SK-N-SH (cell line): Measurements from ENCODE around the gene CX3CR1. TPM values are rescaled to one million over a fixed set of nuclear protein-coding genes. Genes with fewer than 3 reads are reported as not detected.

Experiments used
- CTCF ChIA-PET: fragments of 300-600, 350-600 bp; formaldehyde crosslinking; extraction: SDS; loops from one replicate; lab custom pipeline; 2021; lab: Yijun Ruan, JAX
- POLR2A ChIA-PET: fragments of 350-600 bp; sonication (Branson Sonifier 250); formaldehyde crosslinking; extraction: SDS; loops from one replicate; lab custom pipeline; 2020; ENCODE audit warnings: antibody characterized with exemption, inconsistent platforms; lab: Yijun Ruan, JAX
- DNase-seq: peaks from one replicate; pipeline ENCODE4 v3.0.0; 2012
- H2AFZ ChIP-seq: fragments of 200-600 bp; sonication (generic); 2 replicates; pipeline ENCODE4 v1.8.1; 2016; ENCODE audit warnings: antibody characterized with exemption, mild to moderate bottlenecking, low read depth
- H3F3A ChIP-seq: fragments of 200-600 bp; sonication (generic); replicated peaks from 2 replicates; pipeline ENCODE3; 2016; ENCODE audit warnings: antibody characterized with exemption, mild to moderate bottlenecking; ENCODE audit not compliant: insufficient read depth
- H3K27ac ChIP-seq, 2 experiments: fragments of 200-500 bp in 1 of 2; fragments of 200-600 bp in 1 of 2; sonication (Bioruptor generic) in 1 of 2; sonication (generic), shearing (Covaris generic) in 1 of 2; 2 replicates each; pipeline versions ENCODE4 v1.5.1 to v1.6.1; 2014 to 2016; ENCODE audit warnings: low read depth in 2 of 2, inconsistent platforms in 1 of 2, low read length in 1 of 2, mild to moderate bottlenecking in 1 of 2, mixed read lengths in 1 of 2
- H3K27me3 ChIP-seq: fragments of 200-600 bp; sonication (generic), shearing (Covaris generic); 2 replicates; pipeline ENCODE4 v1.6.1; 2016; ENCODE audit warnings: mixed run types; ENCODE audit not compliant: insufficient read depth
- H3K36me3 ChIP-seq, 2 experiments: fragments of 200-500 bp in 1 of 2; fragments of 200-600 bp in 1 of 2; sonication (Bioruptor generic) in 1 of 2; sonication (generic) in 1 of 2; replicated peaks in 1 of 2; 2 replicates each; pipeline versions ENCODE3 to v1.5.1; 2014 to 2016; ENCODE audit warnings: low read length in 1 of 2, mild to moderate bottlenecking in 1 of 2; ENCODE audit not compliant: insufficient read depth in 2 of 2, control insufficient read depth in 1 of 2
- H3K4me1 ChIP-seq, 2 experiments: fragments of 200-500 bp in 1 of 2; fragments of 200-600 bp in 1 of 2; sonication (Bioruptor generic) in 1 of 2; sonication (generic), shearing (Covaris generic) in 1 of 2; 2 replicates each; pipeline versions ENCODE4 v1.5.1 to v1.6.1; 2014 to 2016; ENCODE audit warnings: low read depth in 1 of 2, low read length in 1 of 2, mixed run types in 1 of 2; ENCODE audit not compliant: insufficient read depth in 2 of 2, control insufficient read depth in 1 of 2
- H3K4me2 ChIP-seq: fragments of 200-600 bp; sonication (generic), shearing (Covaris generic); 2 replicates; pipeline ENCODE4 v1.6.1; 2017; ENCODE audit warnings: mixed run types
- H3K4me3 ChIP-seq, 2 experiments: fragments of 200-500 bp in 1 of 2; fragments of 200-600 bp in 1 of 2; sonication (Bioruptor generic) in 1 of 2; sonication (generic), shearing (Covaris generic) in 1 of 2; 2 replicates each; pipeline versions ENCODE4 v1.5.1 to v1.8.1; 2014 to 2016; ENCODE audit warnings: low read depth in 2 of 2, inconsistent platforms in 1 of 2, low read length in 1 of 2, mild to moderate bottlenecking in 1 of 2, mixed read lengths in 1 of 2, moderate library complexity in 1 of 2
- H3K79me2 ChIP-seq: fragments of 200-600 bp; sonication (generic); 2 replicates; pipeline ENCODE4 v1.8.1; 2017; ENCODE audit warnings: mild to moderate bottlenecking; ENCODE audit not compliant: insufficient read depth
- H3K9ac ChIP-seq: fragments of 200-600 bp; sonication (generic); 2 replicates; pipeline ENCODE4 v1.6.1; 2017; ENCODE audit warnings: mixed run types
- H3K9me2 ChIP-seq: fragments of 200-600 bp; sonication (generic); 2 replicates; pipeline ENCODE4 v1.6.1; 2017; ENCODE audit warnings: mixed run types
- H3K9me3 ChIP-seq: fragments of 200-600 bp; sonication (generic); 2 replicates; pipeline ENCODE4 v1.6.1; 2017; ENCODE audit warnings: mixed run types, mild to moderate bottlenecking, moderate library complexity
- H4K20me1 ChIP-seq: fragments of 200-600 bp; sonication (generic); 2 replicates; pipeline ENCODE4 v1.6.1; 2017; ENCODE audit warnings: mild to moderate bottlenecking, mixed run types; ENCODE audit not compliant: insufficient read depth
- CHD2 ChIP-seq: fragments of 150-350 bp; IDR thresholded peaks from 2 replicates; pipeline ENCODE4 v1.6.1; 2018; ENCODE audit warnings: low read length; ENCODE audit not compliant: partially characterized antibody
- GABPA ChIP-seq: IDR thresholded peaks from 2 replicates; pipeline ENCODE4 v1.4.0; 2012; ENCODE audit warnings: low read depth, mild to moderate bottlenecking
- GATA2 ChIP-seq: sonication (generic); formaldehyde crosslinking; IDR thresholded peaks from 2 replicates; pipeline ENCODE4 v1.5.0; 2020; ENCODE audit warnings: mild to moderate bottlenecking, missing genetic modification reagents
- MXI1 ChIP-seq: IDR thresholded peaks from 2 replicates; pipeline ENCODE4 v1.6.1; 2012; ENCODE audit warnings: mild to moderate bottlenecking, low read depth, low read length, improper control_type of control experiment
- NRF1 ChIP-seq: IDR thresholded peaks from 2 replicates; pipeline ENCODE4 v1.6.1; 2012; ENCODE audit warnings: low read depth, mild to moderate bottlenecking, low read length
- POLR2AphosphoS5 ChIP-seq: IDR thresholded peaks from 2 replicates; pipeline ENCODE4 v1.6.1; 2012; ENCODE audit warnings: low read depth, low read length
- RXRA ChIP-seq: IDR thresholded peaks from 2 replicates; pipeline ENCODE4 v1.4.0; 2012; ENCODE audit warnings: low read depth, mild to moderate bottlenecking, borderline replicate concordance
- TCF12 ChIP-seq: IDR thresholded peaks from 2 replicates; pipeline ENCODE4 v1.4.0; 2012
- USF2 ChIP-seq: fragments of 150-350 bp; IDR thresholded peaks from 2 replicates; pipeline ENCODE4 v1.6.1; 2017; ENCODE audit warnings: antibody characterized with exemption, low read length, low read depth, borderline replicate concordance
- WGBS: methylation state at CpG from one replicate; pipeline ENCODE4 v1.1.6; 2017; ENCODE audit warnings: low lambda C conversion rate; 5-methylcytosine and 5-hydroxymethylcytosine counted together
- polyA plus RNA-seq, 3 experiments: library from polyadenylated mRNA; depleted of rRNA; stranded (reverse); fragments of >200 nt; gene quantifications; 2 replicates each; pipeline ENCODE4 v1.2.3, GENCODE V29; 2012
- TF ChIP-seq, protein P1 (sequence below): IDR thresholded peaks from 2 replicates; pipeline ENCODE4 v1.4.0; 2012; ENCODE audit warnings: low read depth, borderline replicate concordance

Gene CX3CR1
- polyA plus RNA-seq, 1 of the 3 experiments (the other 2 are of a cell fraction) = not detected

DNA sequence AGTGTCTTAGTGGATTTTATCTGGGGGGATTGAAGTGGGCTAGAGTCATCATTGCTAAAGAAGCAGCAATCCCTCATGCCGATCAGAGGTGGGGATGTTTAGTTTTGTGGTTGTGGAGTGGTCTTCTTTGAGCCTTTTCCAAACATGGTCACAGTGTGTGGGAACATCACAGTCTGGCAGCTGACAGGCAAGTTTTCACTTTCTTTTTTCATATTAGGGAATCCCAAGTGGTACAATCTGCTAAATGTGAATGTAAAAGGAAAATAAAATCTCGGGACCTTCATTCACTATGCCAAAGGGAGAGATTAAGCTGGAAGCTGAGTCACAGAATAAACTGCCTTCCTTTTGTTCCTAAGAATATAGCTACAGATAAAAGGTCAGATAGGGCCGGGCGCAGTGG is 10.4 kb upstream of the CX3CR1 start:
- DNase-seq = no peak
- no peak overlapping the region for H2AFZ ChIP-seq
- 83% methylated on average over 4 of the region's 4 CpGs for WGBS
- H3K27me3 ChIP-seq = no peaks in the 10 kb centered on the region
- ChIA-PET POLR2A (no interaction called here), CTCF (interaction anchor here (1.2 to 12.9 kb wide), 7 partner anchors 13 to 161 kb away, joined by 3 to 510 read pairs (median 8); partner anchors contain the start of genes CX3CR1 and XIRP1)
- no peak overlapping the region for H3K9ac ChIP-seq
- H3K79me2 ChIP-seq = no peaks in the 10 kb centered on the region
- H3K36me3 ChIP-seq = no peaks in the 10 kb centered on the region
- H3K27ac ChIP-seq = no peak overlapping the region
- H3K9me2 ChIP-seq = no peaks in the 10 kb centered on the region
- no peaks in the 10 kb centered on the region for H3F3A ChIP-seq
- H3K4me1 ChIP-seq = no peaks in the 10 kb centered on the region
- H3K4me2 ChIP-seq = no peak overlapping the region
- H3K9me3 ChIP-seq = no peaks in the 10 kb centered on the region
- no peaks in the 10 kb centered on the region for H4K20me1 ChIP-seq
- H3K4me3 ChIP-seq = no peak overlapping the region
- TF ChIP-seq RXRA (no peak), NRF1 (no peak), USF2 (no peak), MXI1 (no peak)
- TF ChIP-seq, all 33 proteins: peak for 0

GRCh38 chr3:39289107-39289506 is 9.3 kb upstream of the CX3CR1 start:
- Histone ChIP-seq H3K4me1 (no peaks in the 10 kb centered on the region), H3K9me3 (no peaks in the 10 kb centered on the region), H3K36me3 (no peaks in the 10 kb centered on the region), H3K4me2 (no peak overlapping the region), H3K27ac (no peak overlapping the region), H3F3A (no peaks in the 10 kb centered on the region), H3K27me3 (no peaks in the 10 kb centered on the region), H3K4me3 (no peak overlapping the region), H2AFZ (no peak overlapping the region), H3K9ac (no peak overlapping the region), H4K20me1 (no peaks in the 10 kb centered on the region), H3K79me2 (no peaks in the 10 kb centered on the region), H3K9me2 (no peaks in the 10 kb centered on the region)
- CTCF ChIA-PET = interaction anchor here (0.6 to 12.9 kb wide), 76 partner anchors 7 to 793 kb away, joined by 3 to 510 read pairs (median 6); partner anchors contain the start of genes CX3CR1, EXOG, GORASP1 and TTC21A
- POLR2A ChIA-PET = interaction anchor here (0.6 kb wide), 1 partner anchor 792 kb away, joined by 4 read pairs; no protein-coding TSS in a partner anchor
- no peak for DNase-seq
- 80% methylated on average over 4 of the region's 4 CpGs for WGBS
- TF ChIP-seq GATA2 (CRISPR knock-in tag) = no peak
- no peak for TF ChIP-seq MXI1
- TF ChIP-seq TCF12 = no peak
- TF ChIP-seq GABPA = no peak
- TF ChIP-seq CHD2 = no peak
- TF ChIP-seq, protein P1, sequence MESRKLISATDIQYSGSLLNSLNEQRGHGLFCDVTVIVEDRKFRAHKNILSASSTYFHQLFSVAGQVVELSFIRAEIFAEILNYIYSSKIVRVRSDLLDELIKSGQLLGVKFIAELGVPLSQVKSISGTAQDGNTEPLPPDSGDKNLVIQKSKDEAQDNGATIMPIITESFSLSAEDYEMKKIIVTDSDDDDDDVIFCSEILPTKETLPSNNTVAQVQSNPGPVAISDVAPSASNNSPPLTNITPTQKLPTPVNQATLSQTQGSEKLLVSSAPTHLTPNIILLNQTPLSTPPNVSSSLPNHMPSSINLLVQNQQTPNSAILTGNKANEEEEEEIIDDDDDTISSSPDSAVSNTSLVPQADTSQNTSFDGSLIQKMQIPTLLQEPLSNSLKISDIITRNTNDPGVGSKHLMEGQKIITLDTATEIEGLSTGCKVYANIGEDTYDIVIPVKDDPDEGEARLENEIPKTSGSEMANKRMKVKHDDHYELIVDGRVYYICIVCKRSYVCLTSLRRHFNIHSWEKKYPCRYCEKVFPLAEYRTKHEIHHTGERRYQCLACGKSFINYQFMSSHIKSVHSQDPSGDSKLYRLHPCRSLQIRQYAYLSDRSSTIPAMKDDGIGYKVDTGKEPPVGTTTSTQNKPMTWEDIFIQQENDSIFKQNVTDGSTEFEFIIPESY = no peak
- TF ChIP-seq POLR2AphosphoS5 = no peak
